Measurements from ENCODE around the gene IPCEF1. TPM values are rescaled to one million over a fixed set of nuclear protein-coding genes. Genes with fewer than 3 reads are reported as not detected.

Gene IPCEF1
- total and polyA plus RNA-seq, 2 donors (not counting 3 experiments of a cell fraction or from before 2014, with no cell fraction given), result 0.01 to 0.51 TPM

- no peaks in the 10 kb centered on the region for H3K27me3 ChIP-seq (ENCODE audit: control insufficient read depth in 2 of 2, insufficient read depth in 2 of 2, low read length in 2 of 2)
- no peaks in the 10 kb centered on the region for H3K9me1 ChIP-seq (replicated peaks; ENCODE audit: control insufficient read depth, extremely low read depth, insufficient read depth, low read length)
- H3K27ac ChIP-seq (ENCODE audit: insufficient read depth, low read depth, low read length), result no peak overlapping the region
- no peaks in the 10 kb centered on the region for H4K20me1 ChIP-seq (replicated peaks; ENCODE audit: control insufficient read depth, extremely low read depth, insufficient read depth, low read length)
- BruUV-seq (replicated peaks), result no TSS peak
- no peaks in the 10 kb centered on the region for H3K36me3 ChIP-seq (ENCODE audit: control insufficient read depth in 2 of 2, extremely low read depth in 1 of 2, insufficient read depth in 2 of 2, low read length in 2 of 2)
- no peak overlapping the region for H3K4me2 ChIP-seq (ENCODE audit: insufficient read depth, low read length)
- ChIA-PET POLR2A (no interaction called here), CTCF (no interaction called here)
- no peak overlapping the region for H2AFZ ChIP-seq (ENCODE audit: low read depth, low read length)
- TF ChIP-seq GATA2 (IDR thresholded peaks at IDR 0.05; ENCODE audit: insufficient read depth, insufficient read length, low read depth, low read length) (no peak), JUN (IDR thresholded peaks at IDR 0.05; ENCODE audit: borderline replicate concordance, insufficient read depth, insufficient read length, low read depth) (no peak), MAX (IDR thresholded peaks at IDR 0.05; ENCODE audit: insufficient read depth, insufficient read length) (no peak), POLR2A (IDR thresholded peaks at IDR 0.05; ENCODE audit: low read depth, low read length) (no peak), FOS (IDR thresholded peaks at IDR 0.05; ENCODE audit: borderline replicate concordance, insufficient read depth, low read length) (no peak), EZH2 (IDR thresholded peaks at IDR 0.05; ENCODE audit: borderline replicate concordance, low read depth, low read length, severe bottlenecking) (no peak), POLR2AphosphoS5 (IDR thresholded peaks at IDR 0.05; ENCODE audit: insufficient read depth, low read depth, low read length) (no peak), CTCF (IDR thresholded peaks at IDR 0.05; ENCODE audit: extremely low read depth in 1 of 2, insufficient read depth in 1 of 2, low read depth in 1 of 2, low read length in 2 of 2) (no peak), MYC (IDR thresholded peaks at IDR 0.05; ENCODE audit: low read depth, low read length) (no peak)
- no peaks in the 10 kb centered on the region for H3K9me3 ChIP-seq (replicated peaks; ENCODE audit: control insufficient read depth, insufficient read depth, low read length)
- intact Hi-C loops (cut with micrococcal nuclease) (no loop called here), dilution Hi-C loops (cut with MboI; ENCODE audit: extremely low pct_ligation_motif_present, low sequenced_read_pairs) (no loop called here)
- H3K79me2 ChIP-seq (ENCODE audit: control insufficient read depth, insufficient read depth, low read length), result no peaks in the 10 kb centered on the region
- peaks cover 2% of the 10 kb centered on the region for H3K4me1 ChIP-seq (ENCODE audit: control insufficient read depth, extremely low read depth, insufficient read depth, low read length)
- H3K9ac ChIP-seq (replicated peaks; ENCODE audit: extremely low read depth, insufficient read depth, low read length), result no peak overlapping the region
- no peak for FAIRE-seq
- no peak overlapping the region for H3K4me3 ChIP-seq (replicated peaks in 1 of 3; ENCODE audit: insufficient read depth in 1 of 3, low read depth in 1 of 3, low read length in 3 of 3)
- DNase-seq (ENCODE audit: low read depth, low spot score), result no peak
Measured at GRCh38 chr6:154306696-154307095, 49.9 kb downstream of the IPCEF1 start.
